ENCODE results near the gene CTNNBIP1. TPM values are rescaled to one million over a fixed set of nuclear protein-coding genes. Genes with fewer than 3 reads are reported as not detected.

The CTNNBIP1 gene
- total and polyA plus RNA-seq, 2 donors (not counting 1 experiment from before 2014, with no cell fraction given): 6.9 to 8.7 TPM

DNA sequence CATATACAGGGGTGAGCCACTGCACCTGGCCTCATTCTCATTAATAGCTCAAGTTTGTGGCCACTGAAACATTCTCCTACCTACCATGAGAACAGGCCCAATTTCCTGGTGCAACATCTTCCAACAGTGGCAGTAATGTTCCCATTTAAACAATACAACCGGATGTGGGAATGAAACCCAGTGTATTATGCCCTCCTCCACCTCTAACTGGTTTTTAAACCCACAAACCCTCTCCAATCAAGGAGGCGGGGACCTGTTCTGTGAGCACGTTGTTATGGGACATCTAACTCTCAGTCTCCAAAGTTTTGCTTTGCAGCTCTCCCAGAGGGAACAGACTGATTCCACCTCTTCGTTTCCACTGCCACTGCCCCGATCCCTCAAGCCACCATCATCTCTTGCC is 2.6 kb downstream of the CTNNBIP1 start:
- intact Hi-C loops (cut with micrococcal nuclease): no loop called here
- no peak for DNase-seq
- no peaks in the 10 kb centered on the region for H4K20me1 ChIP-seq (ENCODE audit: control insufficient read depth, insufficient read depth, low read length, poor library complexity, severe bottlenecking)
- no peaks in the 10 kb centered on the region for H3K9me3 ChIP-seq (ENCODE audit: control extremely low read depth in 1 of 3, control insufficient read depth in 2 of 3, insufficient read depth in 1 of 3, low read length in 2 of 3)
- H3K4me1 ChIP-seq (ENCODE audit: control insufficient read depth in 2 of 2, insufficient read depth in 2 of 2, low read length in 2 of 2): peaks cover 10 to 18% of the 10 kb centered on the region in 2 donors
- Mint-ChIP-seq H3K4me1 (peaks cover 29% of the 10 kb centered on the region), H3K27ac (no peak overlapping the region), H3K27me3 (no peaks in the 10 kb centered on the region), H3K4me3 (no peak overlapping the region), H3K9me3 (ENCODE audit: insufficient read depth) (no peaks in the 10 kb centered on the region)
- H3K4me2 ChIP-seq (replicated peaks; ENCODE audit: low read depth, low read length, poor library complexity, severe bottlenecking): no peak overlapping the region
- H3K9ac ChIP-seq (ENCODE audit: low read length): no peak overlapping the region
- H2AFZ ChIP-seq (ENCODE audit: insufficient read depth, low read depth, low read length, poor library complexity, severe bottlenecking): no peak overlapping the region
- 93% methylated on average over 5 of the region's 5 CpGs for WGBS (ENCODE audit: insufficient coverage)
- no peaks in the 10 kb centered on the region for H3K27me3 ChIP-seq (replicated peaks in 1 of 4; ENCODE audit: control extremely low read depth in 1 of 4, control insufficient read depth in 3 of 4, insufficient read depth in 4 of 4, low read length in 3 of 4)
- H3K36me3 ChIP-seq (replicated peaks in 1 of 2; ENCODE audit: control extremely low read depth in 1 of 2, control insufficient read depth in 1 of 2, extremely low read depth in 1 of 2, insufficient read depth in 2 of 2, low read length in 1 of 2): no peaks in the 10 kb centered on the region
- H3K4me3 ChIP-seq (ENCODE audit: control extremely low read depth in 1 of 5, extremely low read depth in 1 of 5, insufficient read depth in 1 of 5, low read depth in 2 of 5, low read length in 4 of 5): no peak overlapping the region
- no peak for TF ChIP-seq CTCF (IDR thresholded peaks at IDR 0.05)
- no peak for TF ChIP-seq EZH2 (IDR thresholded peaks at IDR 0.05; ENCODE audit: borderline replicate concordance, insufficient read depth, low read depth, low read length, poor library complexity, severe bottlenecking)
- peaks cover 25% of the 10 kb centered on the region for H3K79me2 ChIP-seq (ENCODE audit: control insufficient read depth, insufficient read depth, low read length)
- ATAC-seq (ENCODE audit: low read depth): no peak
- no peak overlapping the region for H3K27ac ChIP-seq (ENCODE audit: low read length in 2 of 2)
- ChIA-PET CTCF (no interaction called here), POLR2A (no interaction called here)

DNA sequence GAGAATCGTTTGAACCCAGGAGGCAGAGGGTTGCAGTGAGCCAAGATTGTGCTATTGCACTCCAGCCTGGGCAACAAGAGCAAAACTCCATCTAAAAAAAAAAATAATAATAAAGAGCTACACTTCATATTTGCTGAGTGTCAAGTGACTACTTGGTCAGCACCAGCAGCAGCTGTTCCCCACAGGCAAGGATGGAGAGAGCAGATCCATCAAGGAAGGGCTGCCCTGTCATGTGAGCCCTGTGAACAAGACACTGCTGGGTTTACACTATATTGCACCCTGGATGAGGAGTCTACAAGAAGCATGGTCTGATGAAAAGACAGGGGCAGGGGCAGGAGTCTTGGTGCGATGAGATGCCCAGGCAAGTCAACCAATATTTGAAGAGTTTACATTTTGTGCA is 3.6 kb downstream of the CTNNBIP1 start:
- TF ChIP-seq EZH2 (IDR thresholded peaks at IDR 0.05; ENCODE audit: borderline replicate concordance, insufficient read depth, low read depth, low read length, poor library complexity, severe bottlenecking): no peak
- no peak for TF ChIP-seq CTCF (IDR thresholded peaks at IDR 0.05)
- Mint-ChIP-seq H3K27ac (no peak overlapping the region), H3K4me1 (peaks cover 24% of the 10 kb centered on the region), H3K4me3 (no peak overlapping the region), H3K9me3 (ENCODE audit: insufficient read depth) (no peaks in the 10 kb centered on the region), H3K27me3 (no peaks in the 10 kb centered on the region)
- Histone ChIP-seq H3K27me3 (replicated peaks in 1 of 4; ENCODE audit: control extremely low read depth in 1 of 4, control insufficient read depth in 3 of 4, insufficient read depth in 4 of 4, low read length in 3 of 4) (no peaks in the 10 kb centered on the region), H3K4me3 (ENCODE audit: control extremely low read depth in 1 of 5, extremely low read depth in 1 of 5, insufficient read depth in 1 of 5, low read depth in 2 of 5, low read length in 4 of 5) (no peak overlapping the region), H3K4me2 (replicated peaks; ENCODE audit: low read depth, low read length, poor library complexity, severe bottlenecking) (no peak overlapping the region), H3K9me3 (ENCODE audit: control extremely low read depth in 1 of 3, control insufficient read depth in 2 of 3, insufficient read depth in 1 of 3, low read length in 2 of 3) (no peaks in the 10 kb centered on the region), H3K27ac (ENCODE audit: low read length in 2 of 2) (no peak overlapping the region), H3K4me1 (ENCODE audit: control insufficient read depth in 2 of 2, insufficient read depth in 2 of 2, low read length in 2 of 2) (peaks cover 10 to 16% of the 10 kb centered on the region in 2 donors), H4K20me1 (ENCODE audit: control insufficient read depth, insufficient read depth, low read length, poor library complexity, severe bottlenecking) (no peaks in the 10 kb centered on the region), H3K79me2 (ENCODE audit: control insufficient read depth, insufficient read depth, low read length) (peaks cover 33% of the 10 kb centered on the region), H3K9ac (ENCODE audit: low read length) (no peak overlapping the region), H2AFZ (ENCODE audit: insufficient read depth, low read depth, low read length, poor library complexity, severe bottlenecking) (no peak overlapping the region), H3K36me3 (replicated peaks in 1 of 2; ENCODE audit: control extremely low read depth in 1 of 2, control insufficient read depth in 1 of 2, extremely low read depth in 1 of 2, insufficient read depth in 2 of 2, low read length in 1 of 2) (peaks cover 0 to 1% of the 10 kb centered on the region in 2 experiments)
- DNase-seq (no peak), ATAC-seq (ENCODE audit: low read depth) (no peak)
- intact Hi-C loops (cut with micrococcal nuclease): no loop called here
- 100% methylated on average over 1 of the region's 2 CpGs for WGBS (ENCODE audit: insufficient coverage)
- CTCF ChIA-PET: no interaction called here
- POLR2A ChIA-PET: no interaction called here
